Loucy (cell line): ENCODE data around the gene SLC6A12.

ENCODE experiments used
- EZH2phosphoT487 ChIP-seq: fragments of 200-600 bp; IDR thresholded peaks from 2 replicates; pipeline ENCODE4 v1.6.1; 2018; ENCODE audit warnings: antibody characterized with exemption, mild to moderate bottlenecking, moderate library complexity, borderline replicate concordance
- TF ChIP-seq, protein P1 (sequence below): fragments of 200-600 bp; sonication (generic); conservative IDR thresholded peaks from 2 replicates; pipeline ENCODE4 v1.5.1; 2014; ENCODE audit warnings: mild to moderate bottlenecking, antibody characterized with exemption, low read length

DNA sequence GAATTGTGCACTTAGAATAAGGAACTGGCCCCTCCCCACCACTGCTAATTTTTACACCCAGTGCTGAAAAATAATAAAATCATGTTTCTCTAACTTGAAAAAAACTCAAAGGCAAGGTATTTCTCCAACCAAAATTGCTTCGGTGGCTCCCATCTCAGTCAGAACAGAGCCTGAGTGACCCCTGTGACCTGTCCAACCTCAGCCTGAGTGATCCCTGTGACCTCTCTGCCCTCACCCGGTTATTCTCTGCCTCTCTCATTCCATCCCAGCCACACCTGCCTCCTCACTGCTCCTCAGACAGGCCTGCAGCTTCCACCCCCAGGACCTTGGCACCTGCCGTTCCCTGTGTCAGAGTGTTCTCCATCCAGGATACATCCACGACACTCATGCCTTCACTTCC lies 5.1 kb downstream of the SLC6A12 start:
- TF ChIP-seq, protein P1, sequence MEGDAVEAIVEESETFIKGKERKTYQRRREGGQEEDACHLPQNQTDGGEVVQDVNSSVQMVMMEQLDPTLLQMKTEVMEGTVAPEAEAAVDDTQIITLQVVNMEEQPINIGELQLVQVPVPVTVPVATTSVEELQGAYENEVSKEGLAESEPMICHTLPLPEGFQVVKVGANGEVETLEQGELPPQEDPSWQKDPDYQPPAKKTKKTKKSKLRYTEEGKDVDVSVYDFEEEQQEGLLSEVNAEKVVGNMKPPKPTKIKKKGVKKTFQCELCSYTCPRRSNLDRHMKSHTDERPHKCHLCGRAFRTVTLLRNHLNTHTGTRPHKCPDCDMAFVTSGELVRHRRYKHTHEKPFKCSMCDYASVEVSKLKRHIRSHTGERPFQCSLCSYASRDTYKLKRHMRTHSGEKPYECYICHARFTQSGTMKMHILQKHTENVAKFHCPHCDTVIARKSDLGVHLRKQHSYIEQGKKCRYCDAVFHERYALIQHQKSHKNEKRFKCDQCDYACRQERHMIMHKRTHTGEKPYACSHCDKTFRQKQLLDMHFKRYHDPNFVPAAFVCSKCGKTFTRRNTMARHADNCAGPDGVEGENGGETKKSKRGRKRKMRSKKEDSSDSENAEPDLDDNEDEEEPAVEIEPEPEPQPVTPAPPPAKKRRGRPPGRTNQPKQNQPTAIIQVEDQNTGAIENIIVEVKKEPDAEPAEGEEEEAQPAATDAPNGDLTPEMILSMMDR = no peak
- TF ChIP-seq EZH2phosphoT487 = no peak
